GM20431 (cell line): ENCODE data around the gene ZNRF3.

ENCODE experiments used
- in situ Hi-C: fragments of 300-500 bp; cut with MseI, MboI; formaldehyde crosslinking; loops from one replicate; pipeline ENCODE4 v1.15.0; 2020; ENCODE audit warnings: low sequenced_read_pairs; ENCODE audit not compliant: unreplicated experiment

Gene ZNRF3

GRCh38 chr22:29044657-29045176 is 161.3 kb downstream of the ZNRF3 start:
- in situ Hi-C loops, result loop anchor here (25.0 kb wide), 1 partner anchor 432 kb away; no protein-coding TSS in a partner anchor

GRCh38 chr22:29048822-29049654 is 165.7 kb downstream of the ZNRF3 start:
- in situ Hi-C loops, result loop anchor here (25.0 kb wide), 1 partner anchor 437 kb away; no protein-coding TSS in a partner anchor

- in situ Hi-C loops, result loop anchor here (25.0 kb wide), 1 partner anchor 437 kb away; no protein-coding TSS in a partner anchor
Observed at GRCh38 chr22:29049655-29050263, 166.4 kb downstream of the ZNRF3 start.

- in situ Hi-C loops, result no loop called here
Observed at GRCh38 chr22:29050457-29050856, 167.1 kb downstream of the ZNRF3 start.

DNA sequence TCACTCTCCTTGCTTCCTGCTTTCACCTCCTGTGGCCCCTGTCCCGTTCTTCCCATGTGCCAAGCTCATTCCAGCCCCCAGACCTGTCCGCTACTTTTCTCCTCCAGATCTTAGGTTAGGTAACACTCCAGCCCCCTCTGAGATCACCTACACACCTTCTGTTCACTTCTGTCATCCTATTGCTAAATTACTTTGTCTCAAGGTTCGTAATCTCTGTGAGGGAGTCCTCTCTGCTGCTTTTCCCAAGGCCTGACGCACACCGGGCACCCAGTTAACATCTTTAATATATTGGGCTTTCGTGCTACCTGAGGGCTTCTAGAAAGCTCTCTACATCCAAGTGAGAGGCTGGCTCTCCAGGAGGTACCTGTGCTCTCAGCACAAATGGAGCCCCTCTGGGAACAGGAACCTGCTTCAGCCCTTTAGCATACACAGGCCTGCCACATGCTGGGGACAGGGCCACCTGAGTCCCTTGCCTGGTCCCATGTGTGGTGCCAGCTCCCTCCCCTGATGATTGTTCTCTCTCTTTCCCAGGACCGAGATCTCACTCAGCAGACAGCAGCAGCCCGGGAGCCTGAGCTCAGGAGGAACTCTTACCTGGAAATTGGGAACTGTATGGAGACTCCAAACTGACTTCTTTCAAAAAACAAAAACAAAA is 169.8 kb downstream of the ZNRF3 start:
- in situ Hi-C loops, result no loop called here

DNA sequence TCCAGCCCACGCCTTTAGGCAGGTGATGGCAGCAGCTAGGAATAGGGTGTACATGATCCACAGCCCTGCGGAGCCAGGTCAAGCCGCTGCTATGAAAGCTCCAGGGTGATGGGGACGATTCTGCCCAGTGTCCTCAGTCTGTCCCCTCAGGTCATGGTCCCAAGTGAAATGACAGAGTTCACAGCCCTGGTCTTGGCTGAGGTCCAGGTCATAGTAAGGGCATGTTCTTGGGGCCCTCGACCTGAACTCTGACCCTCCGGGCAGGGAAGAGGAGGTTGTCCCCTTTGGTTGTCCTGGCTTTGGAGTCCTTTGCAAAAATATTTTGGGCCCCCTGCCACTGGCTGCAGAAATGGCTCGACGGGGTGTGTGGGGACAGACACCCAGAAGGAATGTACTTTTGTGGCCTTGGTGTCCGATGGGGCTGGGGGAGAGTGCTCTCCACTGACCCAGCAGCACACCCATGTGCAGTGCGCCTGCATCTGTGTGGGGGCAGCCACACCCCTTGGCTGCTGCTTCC is 170.9 kb downstream of the ZNRF3 start:
- in situ Hi-C loops, result no loop called here

DNA sequence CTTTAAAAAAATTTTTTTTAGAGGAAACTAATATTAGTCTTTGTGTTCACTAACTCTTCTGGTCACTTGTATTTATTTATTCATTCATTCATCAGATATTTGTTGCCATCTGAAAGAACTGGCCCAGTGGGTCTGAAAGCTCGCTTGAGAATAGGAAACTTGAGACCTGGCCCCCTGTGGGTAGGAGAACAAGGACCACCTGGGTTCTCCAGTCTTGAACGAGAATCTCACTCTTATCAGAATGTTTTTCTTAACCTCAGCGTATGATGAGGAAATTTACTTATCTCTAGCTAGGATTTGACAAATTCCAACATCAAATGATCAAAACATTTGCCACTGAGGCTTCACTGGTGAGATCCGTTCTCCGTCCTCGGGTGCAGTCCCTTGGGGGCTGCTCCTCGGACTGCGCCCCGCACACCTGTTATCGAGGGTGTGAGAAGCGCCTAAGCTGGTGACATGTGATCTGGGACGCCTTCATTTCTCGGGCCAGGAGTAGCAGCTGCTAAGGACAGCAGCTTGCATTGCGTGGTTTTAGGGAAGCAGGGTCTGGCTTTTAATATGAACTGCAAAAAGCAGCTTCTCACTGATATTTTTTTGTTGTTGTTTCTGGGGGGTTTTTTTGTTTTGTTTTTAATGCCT is 171.9 kb downstream of the ZNRF3 start:
- in situ Hi-C loops, result no loop called here

- in situ Hi-C loops, result no loop called here
Observed at GRCh38 chr22:29056472-29056871, 173.1 kb downstream of the ZNRF3 start.

DNA sequence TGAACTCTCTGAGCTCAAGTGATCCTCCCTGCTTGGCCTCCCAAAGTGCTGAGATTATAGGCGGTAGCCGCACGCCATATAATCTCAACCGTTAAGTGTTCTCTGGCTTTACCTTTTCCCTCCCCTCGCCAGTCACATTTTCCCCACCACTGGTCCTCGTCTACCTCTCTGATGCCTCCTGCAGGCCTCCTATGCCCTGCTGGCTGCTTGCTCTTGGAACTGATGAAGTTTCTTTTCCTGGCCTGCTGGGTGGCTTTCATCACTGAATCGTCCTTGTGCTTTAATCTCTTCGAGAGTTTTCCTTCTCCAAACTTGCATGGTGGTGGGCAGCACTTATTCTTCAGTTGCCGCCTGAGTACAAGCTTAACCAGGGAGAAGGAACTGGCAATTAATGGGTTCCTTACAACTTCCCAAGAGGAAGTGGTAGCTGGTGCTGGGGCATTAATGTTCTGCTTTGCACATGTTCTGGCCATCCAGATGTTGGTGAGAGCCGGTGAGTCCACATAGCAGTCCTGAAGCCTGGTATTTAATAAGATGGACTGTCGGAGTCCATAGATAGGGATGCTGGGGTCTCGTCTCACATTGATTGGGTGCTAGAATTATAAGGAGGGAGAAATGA is 177.0 kb downstream of the ZNRF3 start:
- in situ Hi-C loops, result no loop called here

DNA sequence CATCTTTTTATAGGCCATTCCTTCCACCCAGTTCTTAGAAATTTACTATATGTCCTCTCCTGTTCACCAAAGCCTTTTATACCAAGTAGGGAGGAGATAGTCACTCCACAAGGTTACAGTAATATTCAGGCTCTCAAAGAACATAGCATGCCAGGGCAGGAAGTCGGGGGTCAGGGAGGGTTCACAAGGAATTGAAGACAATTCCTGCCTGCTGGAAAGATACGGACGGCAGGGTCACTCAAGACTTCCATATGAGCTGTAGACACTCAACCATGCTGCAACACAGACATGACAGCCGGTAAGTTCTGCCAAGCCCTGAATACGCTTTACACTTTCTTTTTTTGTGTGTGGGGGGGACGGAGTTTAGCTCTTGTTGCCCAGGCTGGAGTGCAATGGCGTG is 177.6 kb downstream of the ZNRF3 start:
- in situ Hi-C loops, result no loop called here

- in situ Hi-C loops, result no loop called here
Observed at GRCh38 chr22:29061773-29062172, 178.4 kb downstream of the ZNRF3 start, which contains the start of gene C22orf31. TSS of gene C22orf31 (minus strand) at chr22:29061831. CDS start at chr22:29061792, 39 bp downstream.

GRCh38 chr22:29062286-29062821 is 179.0 kb downstream of the ZNRF3 start:
- in situ Hi-C loops, result no loop called here

DNA sequence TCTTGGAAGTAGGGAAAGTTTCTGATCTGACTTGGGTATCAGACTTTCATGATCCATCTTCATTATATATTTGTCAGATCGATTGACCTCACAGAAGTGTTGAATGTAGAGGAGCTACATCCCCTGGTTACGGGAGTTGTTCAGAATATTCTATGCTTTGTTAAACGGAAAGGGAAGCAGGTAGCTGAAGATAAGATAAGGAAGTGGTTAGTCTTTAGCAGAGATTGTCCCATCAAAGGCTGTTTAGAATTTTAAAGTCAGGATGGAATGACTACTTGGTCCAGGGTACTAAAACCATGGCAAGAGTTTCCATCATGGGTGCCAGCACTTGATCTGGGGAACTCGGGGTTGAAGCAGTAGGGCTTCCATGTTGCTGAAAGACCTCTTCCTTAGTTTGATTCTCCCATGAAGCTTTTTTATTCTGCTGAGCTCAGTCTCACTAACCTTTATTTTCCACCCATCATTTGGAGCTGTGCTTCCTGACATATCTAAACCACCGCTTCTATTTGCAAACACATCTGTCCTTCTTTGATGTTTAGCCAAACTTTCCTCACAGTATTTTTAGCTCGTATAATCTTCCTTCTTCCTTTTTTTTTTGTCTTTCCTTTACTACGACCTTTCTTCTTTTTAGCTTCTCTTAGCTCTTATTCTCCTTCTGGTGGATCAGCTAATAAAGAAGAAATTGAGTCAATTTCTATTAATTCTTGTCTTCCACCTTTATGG is 182.3 kb downstream of the ZNRF3 start:
- in situ Hi-C loops, result no loop called here

DNA sequence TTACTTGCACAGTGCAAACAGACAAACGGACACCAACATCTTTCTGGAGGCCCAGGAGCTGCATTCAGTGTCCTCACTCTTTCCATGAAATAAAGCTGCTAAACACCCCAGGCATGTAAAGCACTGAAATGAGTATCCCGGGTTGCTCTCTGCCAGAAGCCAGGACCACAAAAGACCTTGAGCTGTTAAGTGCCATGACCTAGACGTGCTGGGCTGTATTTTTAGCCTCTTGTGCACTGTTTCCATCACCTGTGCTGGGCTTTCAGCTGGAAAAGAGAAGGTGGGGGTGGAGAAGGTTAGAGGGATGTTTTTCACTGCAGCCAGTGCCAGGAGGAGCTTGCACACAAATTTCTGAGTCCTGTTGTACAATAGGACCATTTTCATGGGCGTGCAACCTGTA is 186.1 kb downstream of the ZNRF3 start:
- in situ Hi-C loops, result no loop called here

- in situ Hi-C loops, result no loop called here
Observed at GRCh38 chr22:29070490-29070889, 187.1 kb downstream of the ZNRF3 start.

DNA sequence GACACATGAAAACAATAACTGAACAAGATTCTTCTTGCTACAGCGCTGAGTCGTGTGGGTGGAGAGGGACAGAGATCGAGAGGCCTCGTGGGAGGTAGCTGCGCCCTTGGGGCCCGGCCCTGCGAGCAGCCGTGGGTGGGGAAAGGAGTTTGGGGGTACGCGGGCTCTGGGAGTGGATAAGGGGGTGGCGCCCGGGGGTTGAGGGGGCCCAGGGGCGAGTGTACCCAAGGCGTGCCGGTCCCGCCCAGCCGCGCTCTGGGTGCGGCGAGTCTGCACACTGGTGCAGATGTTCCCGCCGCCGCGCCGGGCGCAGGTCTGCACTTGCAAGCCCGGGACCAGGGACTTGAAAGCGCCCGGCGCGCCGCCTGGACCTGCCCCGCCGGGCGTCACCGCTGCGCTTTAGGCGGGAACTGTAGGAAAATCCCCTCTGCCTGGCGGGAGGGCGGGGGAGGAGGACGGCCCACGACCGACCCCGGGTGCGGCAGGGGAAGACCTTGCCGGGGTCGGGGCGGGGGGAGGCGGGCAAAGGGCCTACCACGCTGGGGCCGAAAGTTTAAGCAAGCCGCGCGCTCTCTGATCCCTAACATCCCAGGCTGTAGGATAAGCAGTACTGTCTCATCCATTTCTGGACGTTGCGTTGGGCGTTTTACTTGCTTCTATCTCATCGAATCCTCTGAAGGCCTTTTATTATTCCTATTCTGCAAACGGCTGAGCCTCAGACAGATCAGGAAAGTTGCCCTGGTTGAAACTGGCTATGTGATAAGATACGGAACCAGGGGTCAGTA is 188.1 kb downstream of the ZNRF3 start:
- in situ Hi-C loops, result no loop called here

DNA sequence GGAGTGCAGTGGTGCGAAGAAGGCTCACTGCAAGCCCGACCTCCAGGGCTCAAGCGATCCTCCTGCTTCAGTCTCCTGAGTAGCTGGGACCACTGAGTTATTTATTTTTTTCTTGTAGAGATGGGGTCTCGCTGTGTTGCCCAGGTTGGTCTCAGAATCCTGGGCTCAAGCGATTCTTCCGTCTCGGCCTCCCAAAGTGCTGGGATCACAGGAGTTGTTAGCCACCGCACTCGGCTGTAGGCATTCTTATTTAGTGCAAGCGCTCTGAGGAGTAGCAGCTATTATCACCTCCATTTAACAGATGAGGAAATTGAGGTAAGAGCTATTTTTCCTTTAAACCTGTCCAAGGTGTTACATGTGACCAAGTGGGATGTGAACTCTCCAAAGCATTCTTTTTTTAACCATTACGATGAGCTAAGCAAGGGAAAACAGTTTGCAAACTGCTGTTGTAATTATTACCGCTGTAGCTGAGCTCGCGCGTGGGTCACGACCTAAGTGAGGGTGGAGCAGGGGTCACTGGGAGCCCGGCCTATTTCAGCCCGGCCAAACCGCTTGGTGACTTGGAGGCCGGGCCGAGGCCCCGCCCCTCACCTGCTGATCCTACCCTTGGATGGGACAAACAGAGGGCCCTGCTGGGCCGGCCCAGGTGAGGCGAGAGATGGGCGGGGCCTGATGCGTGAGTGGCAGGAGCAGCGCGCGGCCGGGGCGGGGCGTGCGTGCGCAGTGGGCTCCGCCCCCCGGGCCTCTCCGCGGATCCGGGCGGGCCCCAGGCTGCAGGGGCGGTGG is 189.0 kb downstream of the ZNRF3 start:
- in situ Hi-C loops, result no loop called here
